ENCODE data around the gene SCAMP3.
A peak's percentile ranks its signal among the peaks of the same experiment; 100 is the strongest.
"Not testable (repeated sequence)": the region's sequence is repeated elsewhere in the genome, so short reads cannot be mapped to it uniquely, and the experiment has no call there.

Gene SCAMP3

DNA sequence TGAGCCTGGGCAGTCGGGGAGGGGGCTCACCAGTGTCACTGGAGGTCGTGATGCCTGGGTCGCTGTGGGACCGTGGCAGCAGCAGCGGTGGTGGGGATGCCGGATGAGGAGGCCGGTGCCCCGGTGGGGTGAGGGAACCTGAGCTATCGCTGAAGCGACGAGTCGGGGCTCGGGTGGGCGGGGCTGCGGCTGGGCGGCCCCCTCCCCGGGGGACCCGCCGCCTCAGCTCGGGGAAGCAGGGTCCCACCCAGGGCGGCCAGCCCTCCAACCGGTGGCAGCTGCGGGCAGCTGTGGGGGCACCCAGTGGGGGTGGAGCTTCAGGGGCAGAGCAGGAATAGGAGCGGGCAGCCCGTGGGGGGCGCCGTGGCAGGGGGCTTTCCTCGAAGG lies 11.9 kb downstream of the SCAMP3 start:
- DNase-seq, result no peak
- TF ChIP-seq, protein P1, sequence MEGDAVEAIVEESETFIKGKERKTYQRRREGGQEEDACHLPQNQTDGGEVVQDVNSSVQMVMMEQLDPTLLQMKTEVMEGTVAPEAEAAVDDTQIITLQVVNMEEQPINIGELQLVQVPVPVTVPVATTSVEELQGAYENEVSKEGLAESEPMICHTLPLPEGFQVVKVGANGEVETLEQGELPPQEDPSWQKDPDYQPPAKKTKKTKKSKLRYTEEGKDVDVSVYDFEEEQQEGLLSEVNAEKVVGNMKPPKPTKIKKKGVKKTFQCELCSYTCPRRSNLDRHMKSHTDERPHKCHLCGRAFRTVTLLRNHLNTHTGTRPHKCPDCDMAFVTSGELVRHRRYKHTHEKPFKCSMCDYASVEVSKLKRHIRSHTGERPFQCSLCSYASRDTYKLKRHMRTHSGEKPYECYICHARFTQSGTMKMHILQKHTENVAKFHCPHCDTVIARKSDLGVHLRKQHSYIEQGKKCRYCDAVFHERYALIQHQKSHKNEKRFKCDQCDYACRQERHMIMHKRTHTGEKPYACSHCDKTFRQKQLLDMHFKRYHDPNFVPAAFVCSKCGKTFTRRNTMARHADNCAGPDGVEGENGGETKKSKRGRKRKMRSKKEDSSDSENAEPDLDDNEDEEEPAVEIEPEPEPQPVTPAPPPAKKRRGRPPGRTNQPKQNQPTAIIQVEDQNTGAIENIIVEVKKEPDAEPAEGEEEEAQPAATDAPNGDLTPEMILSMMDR (IDR thresholded peaks at IDR 0.05; ENCODE audit: low read depth, low read length, missing control alignments), result no peak
- H3K36me3 ChIP-seq (replicated peaks), result peaks cover 13% of the 10 kb centered on the region
- in situ Hi-C loops (cut with HindIII; ENCODE audit: low pct_ligation_motif_present, low sequenced_read_pairs), result no loop called here
- no peaks in the 10 kb centered on the region for H3K27me3 ChIP-seq (replicated peaks)
- H3K27ac ChIP-seq, result no peak overlapping the region
- H3K4me3 ChIP-seq (ENCODE audit: low read depth, low read length), result peak overlapping the region; percentile 47

DNA sequence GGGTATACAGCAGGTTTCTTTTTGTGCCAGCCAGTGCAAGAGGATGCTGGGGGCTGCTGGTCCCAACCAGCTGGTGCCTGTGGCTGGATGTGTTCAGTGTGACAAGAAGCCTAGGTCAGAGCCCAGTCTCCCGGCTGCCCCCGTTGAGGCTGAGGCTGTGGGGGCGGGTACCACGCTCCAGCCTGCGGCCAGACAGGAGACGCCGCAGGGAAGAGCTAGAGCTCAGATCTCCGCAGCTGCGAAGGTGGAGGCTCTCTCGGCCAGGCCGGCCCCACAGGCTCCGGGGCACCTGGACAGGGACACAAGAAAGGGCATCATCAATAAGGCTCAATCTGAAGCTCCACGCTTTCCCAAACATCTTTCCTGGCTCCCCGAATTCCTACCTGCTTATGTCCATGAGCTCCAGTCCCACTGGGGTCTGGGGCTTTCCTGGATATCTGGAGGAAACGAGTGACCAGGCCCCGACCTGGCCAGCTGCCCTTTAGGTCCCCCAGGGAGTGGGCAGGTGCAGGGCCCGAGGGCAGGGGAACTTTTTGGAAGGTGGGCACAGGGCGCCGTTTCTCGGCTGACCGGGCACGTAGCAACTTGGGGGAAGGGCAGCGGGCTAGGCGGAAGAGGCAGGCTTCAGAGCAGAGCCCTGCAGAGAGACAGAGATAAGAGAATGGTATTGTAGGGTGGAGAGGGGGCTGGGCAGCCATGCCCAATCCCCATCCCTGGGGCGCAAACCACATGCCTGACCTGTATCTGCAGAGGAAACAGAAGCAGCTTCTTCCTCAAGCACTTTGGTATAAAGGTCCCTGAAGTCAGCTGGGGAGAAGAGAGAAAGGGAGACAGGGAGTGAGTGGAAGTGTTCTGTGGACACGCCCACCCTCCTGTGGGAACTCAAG lies 14.2 kb downstream of the SCAMP3 start:
- Histone ChIP-seq H3K36me3 (replicated peaks) (peaks cover 13% of the 10 kb centered on the region), H3K4me3 (ENCODE audit: low read depth, low read length) (no peak overlapping the region), H3K27me3 (replicated peaks) (no peaks in the 10 kb centered on the region), H3K27ac (no peak overlapping the region)
- in situ Hi-C loops (cut with HindIII; ENCODE audit: low pct_ligation_motif_present, low sequenced_read_pairs), result no loop called here
- no peak for DNase-seq
- TF ChIP-seq, protein P1 (IDR thresholded peaks at IDR 0.05; ENCODE audit: low read depth, low read length, missing control alignments), result no peak

DNA sequence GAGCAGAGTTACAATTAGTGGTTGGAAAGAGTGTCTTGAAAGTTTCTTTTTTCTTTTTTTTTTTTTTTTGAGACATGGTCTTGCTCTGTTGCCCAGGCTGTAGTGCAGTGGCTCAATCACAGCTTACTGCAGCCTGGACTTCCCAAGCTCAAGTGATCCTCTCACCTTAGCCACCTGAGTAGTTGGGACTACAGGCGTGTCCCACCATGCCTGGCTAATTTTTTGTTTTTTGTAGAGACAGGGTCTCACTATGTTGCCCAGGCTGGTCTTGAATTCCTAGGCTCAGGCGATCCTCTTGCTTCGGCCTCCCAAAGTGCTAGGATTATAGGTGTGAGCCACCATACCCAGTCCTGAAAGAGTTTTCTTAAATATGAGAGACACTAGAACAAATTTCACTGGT lies 15.4 kb downstream of the SCAMP3 start:
- H3K4me3 ChIP-seq (ENCODE audit: low read depth, low read length); in situ Hi-C loops (cut with HindIII; ENCODE audit: low pct_ligation_motif_present, low sequenced_read_pairs); H3K27ac ChIP-seq; H3K27me3 ChIP-seq (replicated peaks); DNase-seq: not testable (repeated sequence)
- H3K36me3 ChIP-seq (replicated peaks), result peaks cover 13% of the 10 kb centered on the region

DNA sequence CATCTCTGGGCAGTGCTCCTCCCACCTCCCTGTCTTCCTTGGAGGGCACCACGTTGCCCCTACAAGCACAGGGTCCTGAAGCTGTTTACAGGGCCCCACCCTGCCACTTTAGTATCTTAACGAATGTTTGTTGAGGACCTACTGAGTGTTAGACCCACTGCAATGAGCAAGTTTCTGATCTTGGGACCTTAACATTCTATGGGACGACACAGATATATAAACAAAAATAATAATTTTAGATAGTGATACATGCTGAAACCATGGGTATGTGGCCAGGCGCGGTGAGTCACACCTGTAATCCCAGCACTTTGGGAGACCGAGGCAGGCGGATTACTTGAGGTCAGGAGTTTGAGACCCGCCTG lies 17.0 kb downstream of the SCAMP3 start:
- Histone ChIP-seq H3K36me3 (replicated peaks) (peaks cover 13% of the 10 kb centered on the region), H3K27ac (peak overlapping the region; percentile 78), H3K4me3 (ENCODE audit: low read depth, low read length) (peak overlapping the region; percentile 69), H3K27me3 (replicated peaks) (no peaks in the 10 kb centered on the region)
- in situ Hi-C loops (cut with HindIII; ENCODE audit: low pct_ligation_motif_present, low sequenced_read_pairs), result no loop called here
- peak; percentile 30 for DNase-seq
- TF ChIP-seq, protein P1 (IDR thresholded peaks at IDR 0.05; ENCODE audit: low read depth, low read length, missing control alignments), result no peak

DNA sequence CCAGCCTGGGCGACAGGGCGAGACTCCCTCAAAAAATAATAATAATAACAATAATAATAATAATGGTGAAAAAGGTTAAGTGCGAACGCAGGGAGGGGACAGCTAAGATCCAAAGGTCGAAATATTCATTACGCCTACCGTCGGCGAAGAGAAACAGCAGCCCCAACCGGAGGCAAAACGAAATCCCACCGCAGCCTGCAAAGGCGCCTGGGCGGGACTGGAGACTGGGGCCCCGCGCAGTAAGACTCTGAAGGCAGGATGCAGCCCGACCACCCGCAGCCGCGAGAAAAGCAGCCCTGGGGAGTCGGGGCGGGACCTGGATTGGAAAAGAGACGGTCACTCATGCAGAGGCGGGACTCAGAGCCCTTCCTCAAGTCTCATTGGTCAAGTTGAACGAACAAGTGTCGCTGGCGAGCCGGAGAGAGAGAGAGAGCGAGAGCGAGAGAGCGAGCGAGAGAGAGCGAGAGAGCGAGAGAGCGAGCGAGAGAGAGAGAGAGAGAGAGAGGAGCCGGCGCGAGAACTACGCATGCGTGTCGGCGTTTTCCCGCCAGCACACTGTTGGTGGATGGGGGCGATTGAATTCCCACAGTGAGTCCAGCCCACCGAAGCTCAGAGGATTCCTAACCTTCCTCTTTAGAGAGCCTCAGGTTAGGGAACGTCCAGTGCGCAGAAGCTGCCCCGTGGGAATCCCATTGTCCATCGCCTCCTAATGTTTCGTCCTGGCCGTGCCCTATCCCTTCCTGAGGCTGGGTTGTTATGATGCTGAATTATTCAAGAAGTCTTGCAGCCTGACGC lies 17.6 kb downstream of the SCAMP3 start:
- TF ChIP-seq, protein P1 (IDR thresholded peaks at IDR 0.05; ENCODE audit: low read depth, low read length, missing control alignments), result peak; percentile 40
- peak overlapping the region; percentile 81 for H3K27ac ChIP-seq
- peaks cover 13% of the 10 kb centered on the region for H3K36me3 ChIP-seq (replicated peaks)
- in situ Hi-C loops (cut with HindIII; ENCODE audit: low pct_ligation_motif_present, low sequenced_read_pairs), result no loop called here
- no peaks in the 10 kb centered on the region for H3K27me3 ChIP-seq (replicated peaks)
- peak; percentile 100 for DNase-seq
- H3K4me3 ChIP-seq (ENCODE audit: low read depth, low read length), result peak overlapping the region; percentile 69

DNA sequence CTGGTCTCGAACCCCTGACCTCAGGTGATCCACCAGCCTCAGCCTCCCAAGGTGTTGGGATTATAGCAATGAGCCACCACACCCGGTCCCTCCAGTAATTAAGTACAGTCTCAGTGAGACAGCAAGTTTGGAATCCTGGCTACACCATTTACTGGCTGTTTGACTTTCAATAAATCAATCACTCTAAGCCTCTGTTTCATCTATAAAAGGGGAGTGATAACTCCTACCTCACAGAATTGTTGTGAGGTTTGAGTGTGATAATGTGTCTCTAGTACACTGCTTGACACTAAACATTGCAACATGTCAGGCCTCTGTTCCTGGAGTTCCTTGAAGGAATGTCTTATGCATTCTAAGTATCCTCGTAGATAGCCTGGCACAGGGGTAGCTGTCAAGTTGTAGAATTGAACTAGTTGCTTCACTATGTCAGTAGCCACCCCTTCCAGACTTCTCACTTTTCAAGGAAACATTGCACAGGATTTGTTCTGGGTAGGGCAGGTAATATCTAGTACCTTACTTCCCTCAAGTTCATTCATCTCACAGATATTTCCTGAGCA lies 19.3 kb downstream of the SCAMP3 start:
- Histone ChIP-seq H3K27me3 (replicated peaks) (no peaks in the 10 kb centered on the region), H3K4me3 (ENCODE audit: low read depth, low read length) (peak overlapping the region; percentile 69), H3K36me3 (replicated peaks) (peaks cover 10% of the 10 kb centered on the region), H3K27ac (no peak overlapping the region)
- TF ChIP-seq, protein P1 (IDR thresholded peaks at IDR 0.05; ENCODE audit: low read depth, low read length, missing control alignments), result no peak
- in situ Hi-C loops (cut with HindIII; ENCODE audit: low pct_ligation_motif_present, low sequenced_read_pairs), result no loop called here
- no peak for DNase-seq

Data from brain microvascular endothelial cell (primary cell).